ENCODE data around the gene ADAMTS6.

ADAMTS6 gene

DNA sequence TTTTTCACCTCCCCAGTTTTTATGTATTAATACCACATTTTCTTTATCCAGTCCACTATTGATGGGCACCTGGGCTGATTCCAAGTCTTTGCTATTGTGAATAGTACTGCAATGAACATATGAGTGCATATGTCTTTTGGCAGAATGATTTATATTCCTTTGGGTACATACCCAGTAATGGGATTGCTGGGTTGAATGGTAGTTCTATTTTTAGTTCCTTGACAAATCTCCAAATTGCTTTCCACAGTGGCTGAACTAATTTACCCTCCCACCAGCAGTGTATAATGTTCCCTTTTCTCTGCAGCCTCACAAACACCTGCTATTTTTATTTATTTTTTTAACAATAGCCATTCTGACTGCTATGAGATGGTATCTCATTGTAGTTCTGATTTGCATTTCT, 340.2 kb downstream of the ADAMTS6 start:
- ChIA-PET POLR2A (no interaction called here), CTCF (no interaction called here)
- TF ChIP-seq BHLHE40 (IDR thresholded peaks at IDR 0.05; ENCODE audit: borderline replicate concordance) (no peak), FOXA1 (IDR thresholded peaks at IDR 0.05) (no peak), HDGF (IDR thresholded peaks at IDR 0.05; ENCODE audit: borderline replicate concordance) (no peak)
- TF ChIP-seq, protein P1, sequence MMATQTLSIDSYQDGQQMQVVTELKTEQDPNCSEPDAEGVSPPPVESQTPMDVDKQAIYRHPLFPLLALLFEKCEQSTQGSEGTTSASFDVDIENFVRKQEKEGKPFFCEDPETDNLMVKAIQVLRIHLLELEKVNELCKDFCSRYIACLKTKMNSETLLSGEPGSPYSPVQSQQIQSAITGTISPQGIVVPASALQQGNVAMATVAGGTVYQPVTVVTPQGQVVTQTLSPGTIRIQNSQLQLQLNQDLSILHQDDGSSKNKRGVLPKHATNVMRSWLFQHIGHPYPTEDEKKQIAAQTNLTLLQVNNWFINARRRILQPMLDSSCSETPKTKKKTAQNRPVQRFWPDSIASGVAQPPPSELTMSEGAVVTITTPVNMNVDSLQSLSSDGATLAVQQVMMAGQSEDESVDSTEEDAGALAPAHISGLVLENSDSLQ (IDR thresholded peaks at IDR 0.05) = peak; percentile 78
- no peak for DNase-seq (ENCODE audit: extremely low spot score)

DNA sequence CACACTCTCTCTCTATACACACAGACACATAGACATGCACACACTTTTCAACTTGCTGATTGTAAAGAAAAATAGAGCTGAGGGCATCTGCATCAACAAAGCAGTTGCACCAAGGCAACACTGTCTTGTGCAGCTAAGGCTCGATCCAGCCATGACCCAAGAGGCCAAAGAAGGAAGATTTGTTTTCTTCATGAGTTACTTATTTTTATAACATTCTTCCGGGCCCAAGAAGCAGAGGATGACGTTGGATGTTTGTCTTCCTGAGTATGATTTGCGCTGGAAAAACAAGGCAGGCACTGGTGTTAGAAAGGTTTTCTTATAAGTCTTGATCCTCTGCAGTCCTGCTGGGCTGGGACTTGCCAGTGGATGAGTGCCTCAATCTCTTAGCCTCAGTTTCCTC, 344.1 kb downstream of the ADAMTS6 start:
- TF ChIP-seq L3MBTL2 (conservative IDR thresholded peaks at IDR 0.05) (no peak), HDGF (IDR thresholded peaks at IDR 0.05; ENCODE audit: borderline replicate concordance) (no peak), ARNT (IDR thresholded peaks at IDR 0.05) (no peak), ZNF384 (IDR thresholded peaks at IDR 0.05) (no peak), BHLHE40 (IDR thresholded peaks at IDR 0.05; ENCODE audit: borderline replicate concordance) (no peak), SUZ12 (IDR thresholded peaks at IDR 0.05) (no peak), FOXA1 (IDR thresholded peaks at IDR 0.05) (no peak), FOXM1 (IDR thresholded peaks at IDR 0.05; ENCODE audit: borderline replicate concordance) (no peak), LEF1 (IDR thresholded peaks at IDR 0.05; ENCODE audit: borderline replicate concordance) (no peak), TARDBP (IDR thresholded peaks at IDR 0.05) (no peak), FOXK2 (IDR thresholded peaks at IDR 0.05) (no peak), CTBP1 (IDR thresholded peaks at IDR 0.05; ENCODE audit: borderline replicate concordance) (no peak), ELF4 (IDR thresholded peaks at IDR 0.05) (no peak), SP1 (IDR thresholded peaks at IDR 0.05) (no peak), NFRKB (IDR thresholded peaks at IDR 0.05) (no peak)
- TF ChIP-seq, protein P1 (IDR thresholded peaks at IDR 0.05) = no peak
- POLR2A ChIA-PET = no interaction called here
- no peak for DNase-seq (ENCODE audit: extremely low spot score)
- CTCF ChIA-PET = interaction anchor here (1.0 kb wide), 1 partner anchor 9 kb away, joined by 3 read pairs; no protein-coding TSS in a partner anchor

DNA sequence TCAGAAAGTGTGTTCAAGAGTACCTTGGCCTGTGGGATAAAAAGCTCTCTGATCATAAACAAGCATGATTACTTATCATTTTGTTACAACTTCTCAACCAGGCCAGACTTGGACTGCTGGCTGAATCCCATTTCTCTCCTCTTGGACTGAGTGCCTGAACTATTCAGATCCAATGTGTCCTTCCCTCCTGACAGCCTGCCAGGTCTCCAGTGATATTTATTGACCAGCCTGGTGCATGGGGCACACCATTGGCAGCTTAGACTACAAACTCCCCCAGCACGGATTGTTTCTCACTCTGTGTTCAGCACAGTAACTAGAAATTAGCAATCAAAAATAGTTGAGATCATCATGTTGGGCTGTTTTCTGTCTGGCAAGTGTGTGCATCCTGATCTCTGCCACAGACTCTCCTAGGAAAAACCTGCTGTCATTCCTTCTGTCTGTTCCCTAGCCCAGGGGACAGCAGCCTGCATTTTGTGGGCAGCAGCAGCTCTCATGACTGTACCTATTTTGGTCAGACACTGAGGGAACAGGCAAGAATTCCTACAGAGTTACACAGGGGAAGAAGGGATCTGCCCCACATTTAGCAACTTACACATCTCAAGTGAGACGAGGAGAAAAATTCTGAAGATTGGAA, 348.1 kb downstream of the ADAMTS6 start:
- CTCF ChIA-PET = no interaction called here
- no peak for DNase-seq (ENCODE audit: extremely low spot score)
- POLR2A ChIA-PET = no interaction called here
- no peak for TF ChIP-seq FOXM1 (IDR thresholded peaks at IDR 0.05; ENCODE audit: borderline replicate concordance)
- no peak for TF ChIP-seq CTBP1 (IDR thresholded peaks at IDR 0.05; ENCODE audit: borderline replicate concordance)
- TF ChIP-seq ELF4 (IDR thresholded peaks at IDR 0.05) = no peak
- TF ChIP-seq, protein P1 (IDR thresholded peaks at IDR 0.05) = no peak
- TF ChIP-seq FOXA1 (IDR thresholded peaks at IDR 0.05) = no peak
- no peak for TF ChIP-seq TARDBP (IDR thresholded peaks at IDR 0.05)
- no peak for TF ChIP-seq SUZ12 (IDR thresholded peaks at IDR 0.05)
- TF ChIP-seq ZNF384 (IDR thresholded peaks at IDR 0.05) = no peak

DNA sequence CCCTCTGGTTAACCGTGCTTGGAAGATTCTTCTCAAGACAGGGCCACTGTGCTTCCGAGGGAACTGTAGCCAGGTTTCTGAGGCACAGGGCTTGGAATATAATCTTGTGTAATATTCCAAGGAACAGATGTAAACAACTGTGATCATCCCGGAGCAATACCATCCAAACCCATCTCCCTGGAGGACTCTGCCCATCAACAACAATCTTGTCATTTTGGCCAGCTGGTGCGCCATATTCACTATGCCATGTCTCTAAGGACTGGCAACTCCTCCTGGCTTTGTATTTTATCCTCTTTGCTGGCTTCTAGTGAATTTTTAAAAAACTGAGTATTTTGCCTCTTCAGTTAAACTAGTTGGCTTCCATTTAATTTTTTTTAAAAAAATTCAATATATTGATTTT, 349.3 kb downstream of the ADAMTS6 start:
- ChIA-PET CTCF (no interaction called here), POLR2A (no interaction called here)
- TF ChIP-seq TARDBP (IDR thresholded peaks at IDR 0.05) = no peak
- TF ChIP-seq NFRKB (IDR thresholded peaks at IDR 0.05) = no peak
- TF ChIP-seq FOXK2 (IDR thresholded peaks at IDR 0.05) = no peak
- no peak for TF ChIP-seq BHLHE40 (IDR thresholded peaks at IDR 0.05; ENCODE audit: borderline replicate concordance)
- no peak for TF ChIP-seq ZNF384 (IDR thresholded peaks at IDR 0.05)
- DNase-seq (ENCODE audit: extremely low spot score) = no peak

DNA sequence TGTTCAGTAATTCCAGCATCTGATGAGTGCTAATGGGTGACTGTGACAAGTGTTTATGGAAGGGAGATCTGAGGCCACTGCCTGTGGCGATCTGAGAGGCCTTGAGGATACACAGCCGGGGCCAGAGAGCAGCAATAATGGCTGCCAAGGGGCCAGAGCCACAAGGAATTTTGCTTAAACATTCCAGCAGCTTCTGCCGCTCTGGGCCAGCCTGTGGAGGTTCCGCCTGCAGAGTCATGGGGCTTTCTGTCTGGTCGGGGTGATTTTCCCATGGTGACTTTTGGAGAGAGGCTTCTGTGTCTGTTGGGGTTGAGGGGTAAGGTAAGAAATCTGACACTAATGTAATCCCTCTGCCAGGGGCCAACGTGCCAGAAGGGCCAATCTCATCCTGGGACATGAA, 353.5 kb downstream of the ADAMTS6 start:
- TF ChIP-seq BHLHE40 (IDR thresholded peaks at IDR 0.05; ENCODE audit: borderline replicate concordance) (no peak), CTBP1 (IDR thresholded peaks at IDR 0.05; ENCODE audit: borderline replicate concordance) (no peak), SP1 (IDR thresholded peaks at IDR 0.05) (no peak), L3MBTL2 (conservative IDR thresholded peaks at IDR 0.05) (no peak), FOXM1 (IDR thresholded peaks at IDR 0.05; ENCODE audit: borderline replicate concordance) (no peak), FOXA1 (IDR thresholded peaks at IDR 0.05) (no peak), TARDBP (IDR thresholded peaks at IDR 0.05) (no peak), NFRKB (IDR thresholded peaks at IDR 0.05) (no peak), ELF4 (IDR thresholded peaks at IDR 0.05) (no peak), HDGF (IDR thresholded peaks at IDR 0.05; ENCODE audit: borderline replicate concordance) (no peak), FOXK2 (IDR thresholded peaks at IDR 0.05) (no peak), LEF1 (IDR thresholded peaks at IDR 0.05; ENCODE audit: borderline replicate concordance) (no peak), ZNF384 (IDR thresholded peaks at IDR 0.05) (no peak), SUZ12 (IDR thresholded peaks at IDR 0.05) (no peak), ARNT (IDR thresholded peaks at IDR 0.05) (no peak)
- TF ChIP-seq, protein P1 (IDR thresholded peaks at IDR 0.05) = no peak
- DNase-seq (ENCODE audit: extremely low spot score) = peak; percentile 15
- CTCF ChIA-PET = interaction anchor here (0.6 to 0.9 kb wide), 2 partner anchors 9 to 95 kb away, joined by 3 read pairs; no protein-coding TSS in a partner anchor
- POLR2A ChIA-PET = no interaction called here
